ENCODE measurements around the gene CADM2.
A peak's percentile ranks its signal among the peaks of the same experiment; 100 is the strongest.
"Not testable (repeated sequence)": the region's sequence is repeated elsewhere in the genome, so short reads cannot be mapped to it uniquely, and the experiment has no call there.

Gene CADM2

GRCh38 chr3:84958495-84959469, at the start of gene CADM2:
Gene CADM2 (plus strand): TSS chr3:84958989.
- Histone ChIP-seq H3K4me3 (ENCODE audit: low read length) (peak within 1 kb of the TSS; percentile 78), H3K9me3 (ENCODE audit: low read length) (no peaks in the 10 kb centered on the region), H3K4me1 (ENCODE audit: insufficient read depth, low read length) (peaks cover 18% of the 10 kb centered on the region), H2AFZ (ENCODE audit: low read depth, low read length) (peak within 1 kb of the TSS; percentile 88), H3K36me3 (ENCODE audit: insufficient read depth, low read length) (no peaks in the 10 kb centered on the region), H3K27me3 (ENCODE audit: insufficient read depth, low read length) (no peaks in the 10 kb centered on the region)

GRCh38 chr3:84918592-84918991, 40.2 kb upstream of the CADM2 start:
- H2AFZ ChIP-seq (ENCODE audit: low read depth, low read length); H3K27me3 ChIP-seq (ENCODE audit: insufficient read depth, low read length); H3K36me3 ChIP-seq (ENCODE audit: insufficient read depth, low read length); H3K9me3 ChIP-seq (ENCODE audit: low read length); H3K4me3 ChIP-seq (ENCODE audit: low read length); H3K4me1 ChIP-seq (ENCODE audit: insufficient read depth, low read length): not testable (repeated sequence)

GRCh38 chr3:84922682-84923081, 36.1 kb upstream of the CADM2 start:
- Histone ChIP-seq H3K4me3 (ENCODE audit: low read length) (no peak overlapping the region), H2AFZ (ENCODE audit: low read depth, low read length) (no peak overlapping the region), H3K9me3 (ENCODE audit: low read length) (no peaks in the 10 kb centered on the region)

GRCh38 chr3:84925571-84925970, 33.2 kb upstream of the CADM2 start:
- no peaks in the 10 kb centered on the region for H3K9me3 ChIP-seq (ENCODE audit: low read length)
- H2AFZ ChIP-seq (ENCODE audit: low read depth, low read length) = no peak overlapping the region
- H3K36me3 ChIP-seq (ENCODE audit: insufficient read depth, low read length) = no peaks in the 10 kb centered on the region
- H3K4me3 ChIP-seq (ENCODE audit: low read length) = no peak overlapping the region
- H3K27me3 ChIP-seq (ENCODE audit: insufficient read depth, low read length) = no peaks in the 10 kb centered on the region
- no peaks in the 10 kb centered on the region for H3K4me1 ChIP-seq (ENCODE audit: insufficient read depth, low read length)

More at GRCh38 chr3:84922682-84923081, 36.1 kb upstream of the CADM2 start:
- Histone ChIP-seq H3K36me3 (ENCODE audit: insufficient read depth, low read length) (no peaks in the 10 kb centered on the region), H3K27me3 (ENCODE audit: insufficient read depth, low read length) (no peaks in the 10 kb centered on the region), H3K4me1 (ENCODE audit: insufficient read depth, low read length) (no peaks in the 10 kb centered on the region)

GRCh38 chr3:84943379-84943778, 15.4 kb upstream of the CADM2 start:
- Histone ChIP-seq H3K36me3 (ENCODE audit: insufficient read depth, low read length) (no peaks in the 10 kb centered on the region), H2AFZ (ENCODE audit: low read depth, low read length) (no peak overlapping the region), H3K4me3 (ENCODE audit: low read length) (no peak overlapping the region), H3K4me1 (ENCODE audit: insufficient read depth, low read length) (no peaks in the 10 kb centered on the region), H3K9me3 (ENCODE audit: low read length) (no peaks in the 10 kb centered on the region), H3K27me3 (ENCODE audit: insufficient read depth, low read length) (no peaks in the 10 kb centered on the region)

- no peaks in the 10 kb centered on the region for H3K27me3 ChIP-seq (ENCODE audit: insufficient read depth, low read length)
- H3K4me1 ChIP-seq (ENCODE audit: insufficient read depth, low read length) = no peaks in the 10 kb centered on the region
- H2AFZ ChIP-seq (ENCODE audit: low read depth, low read length) = no peak overlapping the region
- no peaks in the 10 kb centered on the region for H3K9me3 ChIP-seq (ENCODE audit: low read length)
- no peak overlapping the region for H3K4me3 ChIP-seq (ENCODE audit: low read length)
- no peaks in the 10 kb centered on the region for H3K36me3 ChIP-seq (ENCODE audit: insufficient read depth, low read length)
Observed at GRCh38 chr3:84946240-84946639, 12.5 kb upstream of the CADM2 start.

GRCh38 chr3:84959470-84960271, 882 bp downstream of the CADM2 start:
- Histone ChIP-seq H3K36me3 (ENCODE audit: insufficient read depth, low read length) (no peaks in the 10 kb centered on the region), H3K27me3 (ENCODE audit: insufficient read depth, low read length) (no peaks in the 10 kb centered on the region), H3K4me3 (ENCODE audit: low read length) (peak overlapping the region; percentile 78)

GRCh38 chr3:84960581-84960980, 1.8 kb downstream of the CADM2 start:
- Histone ChIP-seq H3K27me3 (ENCODE audit: insufficient read depth, low read length) (no peaks in the 10 kb centered on the region), H3K4me1 (ENCODE audit: insufficient read depth, low read length) (peaks cover 27% of the 10 kb centered on the region), H3K9me3 (ENCODE audit: low read length) (no peaks in the 10 kb centered on the region), H3K4me3 (ENCODE audit: low read length) (peak overlapping the region; percentile 78), H3K36me3 (ENCODE audit: insufficient read depth, low read length) (no peaks in the 10 kb centered on the region), H2AFZ (ENCODE audit: low read depth, low read length) (peak overlapping the region; percentile 88)

More at GRCh38 chr3:84959470-84960271, 882 bp downstream of the CADM2 start:
- H2AFZ ChIP-seq (ENCODE audit: low read depth, low read length) = peak overlapping the region; percentile 88
- peaks cover 18% of the 10 kb centered on the region for H3K4me1 ChIP-seq (ENCODE audit: insufficient read depth, low read length)
- H3K9me3 ChIP-seq (ENCODE audit: low read length) = no peaks in the 10 kb centered on the region

GRCh38 chr3:84961011-84961410, 2.2 kb downstream of the CADM2 start:
- Histone ChIP-seq H3K36me3 (ENCODE audit: insufficient read depth, low read length) (no peaks in the 10 kb centered on the region), H3K9me3 (ENCODE audit: low read length) (no peaks in the 10 kb centered on the region), H3K27me3 (ENCODE audit: insufficient read depth, low read length) (no peaks in the 10 kb centered on the region), H2AFZ (ENCODE audit: low read depth, low read length) (no peak overlapping the region), H3K4me3 (ENCODE audit: low read length) (peak overlapping the region; percentile 78), H3K4me1 (ENCODE audit: insufficient read depth, low read length) (peaks cover 31% of the 10 kb centered on the region)

GRCh38 chr3:84961521-84962255, 2.9 kb downstream of the CADM2 start:
- peaks cover 37% of the 10 kb centered on the region for H3K4me1 ChIP-seq (ENCODE audit: insufficient read depth, low read length)
- H3K27me3 ChIP-seq (ENCODE audit: insufficient read depth, low read length) = no peaks in the 10 kb centered on the region
- H3K9me3 ChIP-seq (ENCODE audit: low read length) = no peaks in the 10 kb centered on the region
- H3K4me3 ChIP-seq (ENCODE audit: low read length) = peak overlapping the region; percentile 78
- no peak overlapping the region for H2AFZ ChIP-seq (ENCODE audit: low read depth, low read length)
- H3K36me3 ChIP-seq (ENCODE audit: insufficient read depth, low read length) = no peaks in the 10 kb centered on the region

GRCh38 chr3:84962415-84962814, 3.6 kb downstream of the CADM2 start:
- Histone ChIP-seq H3K4me1 (ENCODE audit: insufficient read depth, low read length) (peaks cover 44% of the 10 kb centered on the region), H3K4me3 (ENCODE audit: low read length) (no peak overlapping the region), H2AFZ (ENCODE audit: low read depth, low read length) (no peak overlapping the region), H3K36me3 (ENCODE audit: insufficient read depth, low read length) (no peaks in the 10 kb centered on the region), H3K9me3 (ENCODE audit: low read length) (no peaks in the 10 kb centered on the region), H3K27me3 (ENCODE audit: insufficient read depth, low read length) (no peaks in the 10 kb centered on the region)

- Histone ChIP-seq H3K4me1 (ENCODE audit: insufficient read depth, low read length) (peaks cover 48% of the 10 kb centered on the region), H3K4me3 (ENCODE audit: low read length) (no peak overlapping the region), H2AFZ (ENCODE audit: low read depth, low read length) (no peak overlapping the region), H3K36me3 (ENCODE audit: insufficient read depth, low read length) (no peaks in the 10 kb centered on the region), H3K9me3 (ENCODE audit: low read length) (no peaks in the 10 kb centered on the region), H3K27me3 (ENCODE audit: insufficient read depth, low read length) (no peaks in the 10 kb centered on the region)
Observed at GRCh38 chr3:84963137-84963536, 4.3 kb downstream of the CADM2 start.
